Endothelial cell of umbilical vein (primary cell): Measurements from ENCODE around the gene CNTRL. TPM values are rescaled to one million over a fixed set of nuclear protein-coding genes. Genes with fewer than 3 reads are reported as not detected.

Experiments used
- BruUV-seq: library from RNA; stranded (reverse); fragments of 400-500 nt; replicated peaks from 2 replicates; lab custom pipeline; 2021; lab: Mats Ljungman, UMichigan
- CTCF ChIA-PET: fragments of 300-600, 350-600 bp; sonication (Branson Sonifier 250); formaldehyde crosslinking; loops from one replicate; lab custom pipeline; 2021; ENCODE audit warnings: antibody characterized with exemption, inconsistent platforms; lab: Charles Lee
- POLR2A ChIA-PET: fragments of 300-600, 350-600 bp; sonication (Branson Sonifier 250); formaldehyde crosslinking; loops from one replicate; lab custom pipeline; 2021; ENCODE audit warnings: antibody characterized with exemption, inconsistent platforms; lab: Charles Lee
- DNase-seq: peaks from one replicate; pipeline ENCODE4 v3.0.0-alpha.2; 2011; ENCODE audit warnings: low read depth, low spot score
- FAIRE-seq: peaks from 2 replicates; lab custom pipeline; 2011; peaks lifted over from hg19 to GRCh38; lab: Jason Lieb, UNC
- H2AFZ ChIP-seq: 2 replicates; pipeline ENCODE4 v1.6.0; 2012; ENCODE audit warnings: low read depth, low read length, control low read depth, inconsistent platforms
- H3K27ac ChIP-seq: 2 replicates; pipeline ENCODE4 v1.5.1; 2011; ENCODE audit warnings: low read depth, mild to moderate bottlenecking, control low read depth, low read length, moderate library complexity; ENCODE audit not compliant: insufficient read depth
- H3K27me3 ChIP-seq, 2 experiments: 2 replicates each; pipeline versions ENCODE4 v1.6.0 to v1.6.1; 2011; ENCODE audit warnings: low read length in 2 of 2, mixed read lengths in 1 of 2; ENCODE audit not compliant: control insufficient read depth in 2 of 2, insufficient read depth in 2 of 2
- H3K36me3 ChIP-seq, 2 experiments: 2 replicates in 1 of 2; 3 replicates in 1 of 2; pipeline ENCODE4 v1.5.1; 2011; ENCODE audit warnings: low read length in 2 of 2, mild to moderate bottlenecking in 1 of 2, moderate library complexity in 1 of 2; ENCODE audit not compliant: control insufficient read depth in 2 of 2, insufficient read depth in 2 of 2; ENCODE audit errors: extremely low read depth in 1 of 2
- H3K4me1 ChIP-seq: 3 replicates; pipeline ENCODE4 v1.5.1; 2011; ENCODE audit warnings: mild to moderate bottlenecking, low read length; ENCODE audit not compliant: control insufficient read depth, insufficient read depth; ENCODE audit errors: extremely low read depth
- H3K4me2 ChIP-seq: 2 replicates; pipeline ENCODE4 v1.6.1; 2011; ENCODE audit warnings: low read length, control low read depth, mixed read lengths; ENCODE audit not compliant: insufficient read depth
- H3K4me3 ChIP-seq, 3 experiments: fragments of 200-600 bp in 1 of 3; sonication (generic), shearing (Covaris generic) in 1 of 3; replicated peaks in 1 of 3; 2 replicates each; pipeline ENCODE4 v1.5.1; 2011 to 2016; ENCODE audit warnings: control low read depth in 3 of 3, low read length in 3 of 3, mild to moderate bottlenecking in 2 of 3, inconsistent platforms in 1 of 3, low read depth in 1 of 3, moderate library complexity in 1 of 3; ENCODE audit not compliant: insufficient read depth in 1 of 3
- H3K79me2 ChIP-seq: 2 replicates; pipeline ENCODE4 v1.6.0; 2012; ENCODE audit warnings: low read length, inconsistent platforms; ENCODE audit not compliant: control insufficient read depth, insufficient read depth
- H3K9ac ChIP-seq: replicated peaks from 2 replicates; pipeline ENCODE3; 2011; ENCODE audit warnings: low read length, control low read depth; ENCODE audit not compliant: insufficient read depth; ENCODE audit errors: extremely low read depth
- H3K9me1 ChIP-seq: replicated peaks from 3 replicates; pipeline ENCODE4 v1.6.0; 2011; ENCODE audit warnings: mild to moderate bottlenecking, low read length; ENCODE audit not compliant: control insufficient read depth, insufficient read depth; ENCODE audit errors: extremely low read depth
- H3K9me3 ChIP-seq: replicated peaks from 2 replicates; pipeline ENCODE4 v1.5.1; 2012; ENCODE audit warnings: low read length, inconsistent platforms; ENCODE audit not compliant: control insufficient read depth, insufficient read depth
- H4K20me1 ChIP-seq: replicated peaks from 2 replicates; pipeline ENCODE3; 2011; ENCODE audit warnings: mild to moderate bottlenecking, low read length; ENCODE audit not compliant: control insufficient read depth, insufficient read depth; ENCODE audit errors: extremely low read depth
- EZH2 ChIP-seq: IDR thresholded peaks from 2 replicates; pipeline ENCODE4 v1.6.1; 2012; ENCODE audit warnings: borderline replicate concordance, low read depth, mild to moderate bottlenecking, moderate library complexity, low read length, inconsistent platforms; ENCODE audit not compliant: severe bottlenecking
- FOS ChIP-seq: IDR thresholded peaks from 2 replicates; pipeline ENCODE4 v1.6.1; 2011; ENCODE audit warnings: mild to moderate bottlenecking, low read length, moderate library complexity, borderline replicate concordance; ENCODE audit not compliant: insufficient read depth
- GATA2 ChIP-seq: IDR thresholded peaks from 2 replicates; pipeline ENCODE4 v1.7.0; 2011; ENCODE audit warnings: low read depth, mild to moderate bottlenecking, moderate library complexity, mixed read lengths, low read length; ENCODE audit not compliant: insufficient read length, insufficient read depth
- JUN ChIP-seq: IDR thresholded peaks from 2 replicates; pipeline ENCODE4 v1.6.1; 2011; ENCODE audit warnings: borderline replicate concordance, low read depth; ENCODE audit not compliant: insufficient read length, insufficient read depth
- MAX ChIP-seq: IDR thresholded peaks from 2 replicates; pipeline ENCODE4 v1.6.1; 2011; ENCODE audit not compliant: insufficient read depth, insufficient read length
- MYC ChIP-seq: IDR thresholded peaks from one replicate; pipeline ENCODE4 v1.6.1; 2011; ENCODE audit warnings: mild to moderate bottlenecking, low read depth, low read length
- POLR2A ChIP-seq: IDR thresholded peaks from 2 replicates; pipeline ENCODE4 v1.6.1; 2012; ENCODE audit warnings: low read depth, mild to moderate bottlenecking, control low read depth, low read length
- POLR2AphosphoS5 ChIP-seq: IDR thresholded peaks from 2 replicates; pipeline ENCODE4 v1.6.1; 2012; ENCODE audit warnings: low read depth, mild to moderate bottlenecking, control low read depth, low read length, moderate library complexity; ENCODE audit not compliant: insufficient read depth
- dilution Hi-C: fragments of 300-500 bp; cut with MboI; formaldehyde crosslinking; loops from one replicate; pipeline ENCODE4 v1.15.0; 2019; ENCODE audit warnings: low sequenced_read_pairs; ENCODE audit not compliant: extremely low pct_ligation_motif_present
- intact Hi-C: fragments of 100-400 bp; cut with micrococcal nuclease; formaldehyde crosslinking; loops from one replicate; pipeline ENCODE4 v1.10.0; 2022
- polyA plus RNA-seq, 4 experiments: library from polyadenylated mRNA; depleted of rRNA in 3 of 4; stranded (reverse) in 3 of 4; unstranded in 1 of 4; fragments of >200 nt; gene quantifications; 2 replicates each; pipeline versions ENCODE4 v1.2.1 to v1.2.3, GENCODE V29; 2011 to 2012; ENCODE audit warnings: missing spikeins in 1 of 4
- total RNA-seq: library from RNA; stranded (reverse); gene quantifications from 2 replicates; pipeline ENCODE4 v1.2.3, GENCODE V29; 2021
- TF ChIP-seq, protein P1 (sequence below), 2 donors: IDR thresholded peaks; 1 replicate in 1 of 2; 2 replicates in 1 of 2; pipeline ENCODE4 v1.5.1; 2011; ENCODE audit warnings: low read length in 2 of 2, mild to moderate bottlenecking in 2 of 2, moderate library complexity in 2 of 2, control low read depth in 1 of 2, inconsistent platforms in 1 of 2, low read depth in 1 of 2; ENCODE audit not compliant: insufficient read depth in 1 of 2; ENCODE audit errors: extremely low read depth in 1 of 2

CNTRL gene
- total and polyA plus RNA-seq, 2 donors (not counting 3 experiments of a cell fraction or from before 2014, with no cell fraction given): 6.1 to 21.8 TPM

- Histone ChIP-seq H3K9ac (no peak overlapping the region), H3K36me3 (peaks cover 15 to 18% of the 10 kb centered on the region in 2 experiments), H3K4me2 (no peak overlapping the region), H3K79me2 (no peaks in the 10 kb centered on the region), H3K9me1 (no peaks in the 10 kb centered on the region), H3K4me1 (no peaks in the 10 kb centered on the region), H3K4me3 (no peak overlapping the region), H4K20me1 (no peaks in the 10 kb centered on the region), H3K9me3 (no peaks in the 10 kb centered on the region), H3K27ac (no peak overlapping the region), H2AFZ (no peak overlapping the region), H3K27me3 (no peaks in the 10 kb centered on the region)
- CTCF ChIA-PET: interaction anchor here (1.2 kb wide), 1 partner anchor 17 kb away, joined by 4 read pairs; no protein-coding TSS in a partner anchor
- BruUV-seq: no TSS peak
- DNase-seq (no peak), FAIRE-seq (no peak)
- TF ChIP-seq MYC (no peak), GATA2 (no peak), FOS (no peak), POLR2AphosphoS5 (no peak), EZH2 (no peak), MAX (no peak), POLR2A (no peak), JUN (no peak)
- TF ChIP-seq, protein P1, sequence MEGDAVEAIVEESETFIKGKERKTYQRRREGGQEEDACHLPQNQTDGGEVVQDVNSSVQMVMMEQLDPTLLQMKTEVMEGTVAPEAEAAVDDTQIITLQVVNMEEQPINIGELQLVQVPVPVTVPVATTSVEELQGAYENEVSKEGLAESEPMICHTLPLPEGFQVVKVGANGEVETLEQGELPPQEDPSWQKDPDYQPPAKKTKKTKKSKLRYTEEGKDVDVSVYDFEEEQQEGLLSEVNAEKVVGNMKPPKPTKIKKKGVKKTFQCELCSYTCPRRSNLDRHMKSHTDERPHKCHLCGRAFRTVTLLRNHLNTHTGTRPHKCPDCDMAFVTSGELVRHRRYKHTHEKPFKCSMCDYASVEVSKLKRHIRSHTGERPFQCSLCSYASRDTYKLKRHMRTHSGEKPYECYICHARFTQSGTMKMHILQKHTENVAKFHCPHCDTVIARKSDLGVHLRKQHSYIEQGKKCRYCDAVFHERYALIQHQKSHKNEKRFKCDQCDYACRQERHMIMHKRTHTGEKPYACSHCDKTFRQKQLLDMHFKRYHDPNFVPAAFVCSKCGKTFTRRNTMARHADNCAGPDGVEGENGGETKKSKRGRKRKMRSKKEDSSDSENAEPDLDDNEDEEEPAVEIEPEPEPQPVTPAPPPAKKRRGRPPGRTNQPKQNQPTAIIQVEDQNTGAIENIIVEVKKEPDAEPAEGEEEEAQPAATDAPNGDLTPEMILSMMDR (IDR thresholded peaks at IDR 0.05; ENCODE audit: extremely low read depth in 1 of 2, insufficient read depth in 1 of 2, low read depth in 1 of 2, low read length in 2 of 2): no peak
- dilution Hi-C loops: no loop called here
- intact Hi-C loops: no loop called here
- POLR2A ChIA-PET: no interaction called here
Measured at GRCh38 chr9:121138973-121139372, 64.2 kb downstream of the CNTRL start.
